ENCODE results near the gene SLC9B1.

- TF ChIP-seq CTCF (IDR thresholded peaks at IDR 0.05) (no peak), EZH2 (IDR thresholded peaks at IDR 0.05; ENCODE audit: borderline replicate concordance, insufficient read depth, low read depth, low read length, poor library complexity, severe bottlenecking) (no peak)
These were observed 150.5 kb downstream of the SLC9B1 start, which contains the start of gene CISD2 for GRCh38 chr4:102868781-102869568.

Data from B cell (primary cell).